Ishikawa (cell line): ENCODE measurements around the gene TM4SF20.

ENCODE experiments used
- CEBPB ChIP-seq: IDR thresholded peaks from 2 replicates; pipeline ENCODE4 v1.6.1; 2012
- CREB1 ChIP-seq: IDR thresholded peaks from 2 replicates; pipeline ENCODE4 v1.6.1; 2012; ENCODE audit warnings: low read depth
- EGR1 ChIP-seq: IDR thresholded peaks from 2 replicates; pipeline ENCODE4 v1.6.1; 2012
- EP300 ChIP-seq: IDR thresholded peaks from 2 replicates; pipeline ENCODE4 v1.6.1; 2012; ENCODE audit warnings: borderline replicate concordance
- FOXM1 ChIP-seq: IDR thresholded peaks from 2 replicates; pipeline ENCODE4 v1.6.1; 2012; ENCODE audit warnings: low read depth, borderline replicate concordance
- MAX ChIP-seq: IDR thresholded peaks from 2 replicates; pipeline ENCODE4 v1.6.1; 2012
- NFIC ChIP-seq: IDR thresholded peaks from 2 replicates; pipeline ENCODE4 v1.6.1; 2012
- RAD21 ChIP-seq: IDR thresholded peaks from 2 replicates; pipeline ENCODE4 v1.6.1; 2012; ENCODE audit warnings: low read depth
- REST ChIP-seq: IDR thresholded peaks from 2 replicates; pipeline ENCODE4 v1.6.1; 2012; ENCODE audit warnings: low read depth, mild to moderate bottlenecking
- TAF1 ChIP-seq: IDR thresholded peaks from 2 replicates; pipeline ENCODE4 v1.6.1; 2012; ENCODE audit warnings: low read depth, mild to moderate bottlenecking
- TCF12 ChIP-seq: IDR thresholded peaks from 2 replicates; pipeline ENCODE4 v1.6.1; 2012; ENCODE audit warnings: low read depth
- YY1 ChIP-seq: IDR thresholded peaks from 2 replicates; pipeline ENCODE4 v1.6.1; 2012; ENCODE audit warnings: low read depth
- ZBTB7A ChIP-seq: IDR thresholded peaks from 2 replicates; pipeline ENCODE4 v1.6.1; 2012; ENCODE audit warnings: low read depth
- TF ChIP-seq, protein P1 (sequence below): IDR thresholded peaks from 2 replicates; pipeline ENCODE4 v1.6.1; 2012

DNA sequence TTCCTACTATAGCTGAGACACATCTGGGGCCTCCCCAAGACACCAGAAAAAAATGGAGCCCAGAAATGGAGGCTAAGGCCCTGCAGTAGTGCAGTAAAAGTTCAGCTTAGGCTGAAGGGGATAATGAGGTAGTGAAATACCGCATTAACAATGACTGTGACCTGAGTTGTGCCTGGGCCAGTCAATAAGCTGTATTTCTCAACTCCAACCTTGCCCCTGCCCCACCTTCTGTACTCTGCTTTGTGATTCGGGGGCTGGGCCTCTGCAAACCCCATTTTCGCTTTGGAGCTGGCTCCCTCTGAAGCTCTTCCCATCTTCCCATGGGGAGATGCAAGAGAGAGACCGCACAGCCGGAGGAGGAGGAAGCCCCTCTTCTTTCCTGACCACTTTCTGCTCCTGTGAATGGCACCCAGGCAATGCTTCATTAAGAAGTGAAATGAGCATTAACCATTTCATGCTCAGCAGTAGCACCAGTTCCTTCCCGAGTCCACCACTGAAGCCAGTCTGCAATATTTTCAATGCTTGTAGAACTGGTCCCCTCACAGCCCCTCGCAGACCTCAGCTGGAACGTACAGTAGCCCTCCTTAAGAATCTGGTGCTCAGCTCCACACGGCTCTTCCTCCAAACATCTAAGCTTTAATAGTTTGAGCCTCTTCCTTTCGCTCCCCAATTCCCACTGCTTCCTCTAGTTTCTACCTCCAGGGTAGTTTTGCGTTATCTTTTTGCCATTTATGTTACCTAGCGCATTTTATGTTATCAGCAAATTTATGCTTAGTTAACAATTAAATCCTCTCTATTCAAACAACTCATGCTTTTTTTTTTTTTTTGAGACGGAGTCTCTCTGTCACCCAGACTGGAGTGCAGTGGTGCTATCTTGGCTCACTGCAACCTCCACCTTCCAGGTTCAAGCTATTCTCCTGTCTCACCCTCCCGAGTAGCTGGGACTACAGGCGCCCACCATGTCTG, 41.3 kb upstream of the TM4SF20 start:
- TF ChIP-seq MAX = no peak
- TF ChIP-seq CEBPB = no peak
- TF ChIP-seq CREB1 = no peak
- TF ChIP-seq TAF1 = no peak
- no peak for TF ChIP-seq YY1
- TF ChIP-seq EGR1 = no peak
- no peak for TF ChIP-seq REST
- no peak for TF ChIP-seq TCF12
- no peak for TF ChIP-seq FOXM1
- TF ChIP-seq RAD21 = no peak
- TF ChIP-seq NFIC = no peak
- no peak for TF ChIP-seq ZBTB7A
- TF ChIP-seq, protein P1, sequence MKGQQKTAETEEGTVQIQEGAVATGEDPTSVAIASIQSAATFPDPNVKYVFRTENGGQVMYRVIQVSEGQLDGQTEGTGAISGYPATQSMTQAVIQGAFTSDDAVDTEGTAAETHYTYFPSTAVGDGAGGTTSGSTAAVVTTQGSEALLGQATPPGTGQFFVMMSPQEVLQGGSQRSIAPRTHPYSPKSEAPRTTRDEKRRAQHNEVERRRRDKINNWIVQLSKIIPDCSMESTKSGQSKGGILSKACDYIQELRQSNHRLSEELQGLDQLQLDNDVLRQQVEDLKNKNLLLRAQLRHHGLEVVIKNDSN = no peak
- no peak for TF ChIP-seq EP300
